Nucleus accumbens (tissue), 56 donors: ENCODE results near the gene AASDHPPT.
A peak's percentile ranks its signal among the peaks of the same experiment; 100 is the strongest.

Experiments used
- DNase-seq, 56 donors: peaks; one replicate each; lab custom pipeline; 2025; lab: John Stamatoyannopoulos, UW

AASDHPPT gene

GRCh38 chr11:106082096-106082495 is 4.6 kb downstream of the AASDHPPT start:
- no peak for DNase-seq

GRCh38 chr11:106086135-106086534 is 8.7 kb downstream of the AASDHPPT start:
- no peak for DNase-seq

- DNase-seq, result no peak
Measured at GRCh38 chr11:106086850-106087249, 9.4 kb downstream of the AASDHPPT start.

- peak in 26 of 56 donors; percentile 0 to 74 (median 18) for DNase-seq
Measured at GRCh38 chr11:106087815-106088435, 10.5 kb downstream of the AASDHPPT start.

- DNase-seq, result no peak
Measured at GRCh38 chr11:106088896-106089295, 11.4 kb downstream of the AASDHPPT start.

- peak in 1 of 56 donors; percentile 0 for DNase-seq
Measured at GRCh38 chr11:106091480-106092123, 14.1 kb downstream of the AASDHPPT start.

- DNase-seq, result no peak
Measured at GRCh38 chr11:106092446-106092845, 15.0 kb downstream of the AASDHPPT start.

- DNase-seq, result no peak
Measured at GRCh38 chr11:106098893-106099553, 21.6 kb downstream of the AASDHPPT start.

- no peak for DNase-seq
Measured at GRCh38 chr11:106101370-106101769, 23.9 kb downstream of the AASDHPPT start.

GRCh38 chr11:106101819-106102218 is 24.4 kb downstream of the AASDHPPT start:
- DNase-seq, result no peak

- DNase-seq, result no peak
Measured at GRCh38 chr11:106105986-106106385, 28.5 kb downstream of the AASDHPPT start.

GRCh38 chr11:106121570-106122320 is 44.3 kb downstream of the AASDHPPT start:
- DNase-seq, result no peak

- DNase-seq, result no peak
Measured at GRCh38 chr11:106127604-106128003, 50.1 kb downstream of the AASDHPPT start.

GRCh38 chr11:106128740-106129139 is 51.3 kb downstream of the AASDHPPT start:
- DNase-seq, result no peak

GRCh38 chr11:106131998-106132397 is 54.5 kb downstream of the AASDHPPT start:
- no peak for DNase-seq

GRCh38 chr11:106132582-106133354 is 55.3 kb downstream of the AASDHPPT start:
- DNase-seq, result no peak

GRCh38 chr11:106133529-106133928 is 56.1 kb downstream of the AASDHPPT start:
- no peak for DNase-seq

GRCh38 chr11:106137061-106137460 is 59.6 kb downstream of the AASDHPPT start:
- DNase-seq, result no peak

- no peak for DNase-seq
Measured at GRCh38 chr11:106137758-106138157, 60.3 kb downstream of the AASDHPPT start.
